ENCODE data around the gene SGMS1. TPM values are rescaled to one million over a fixed set of nuclear protein-coding genes. Genes with fewer than 3 reads are reported as not detected.

The SGMS1 gene
- total and polyA plus RNA-seq, 2 donors: 14.7 to 25.5 TPM

DNA sequence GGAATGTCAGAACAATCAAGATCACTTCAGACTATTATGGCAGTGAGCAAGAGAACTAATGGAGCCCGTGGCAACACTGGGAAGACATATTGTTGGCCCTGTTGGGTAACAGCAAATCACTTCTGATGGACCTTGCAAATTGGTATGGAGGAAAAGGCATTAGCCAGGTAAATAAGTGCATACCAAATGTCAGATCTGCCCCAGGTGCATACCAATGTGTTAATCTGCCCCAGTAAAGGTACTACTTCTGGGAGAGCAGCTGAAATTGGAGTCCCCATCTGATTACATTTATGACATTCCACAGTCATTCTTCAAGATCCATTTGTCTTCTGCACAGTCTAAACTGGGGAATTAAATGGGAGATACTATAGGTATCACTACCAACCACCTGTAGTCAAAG, 3.7 kb upstream of the SGMS1 start:
- Histone ChIP-seq H3K36me3 (ENCODE audit: control insufficient read depth in 2 of 2, insufficient read depth in 2 of 2, low read length in 1 of 2) (no peaks in the 10 kb centered on the region), H3K4me3 (ENCODE audit: low read length in 2 of 2) (no peak overlapping the region), H3K27ac (ENCODE audit: low read depth in 1 of 2, low read length in 1 of 2) (no peak overlapping the region), H3K4me1 (ENCODE audit: control insufficient read depth in 2 of 2, insufficient read depth in 2 of 2, low read length in 2 of 2) (peaks cover 0 to 11% of the 10 kb centered on the region in 2 donors), H3K27me3 (ENCODE audit: control insufficient read depth in 2 of 2, insufficient read depth in 1 of 2, low read length in 1 of 2) (no peaks in the 10 kb centered on the region), H3K9me3 (ENCODE audit: control insufficient read depth in 2 of 2, insufficient read depth in 1 of 2, low read length in 1 of 2) (no peaks in the 10 kb centered on the region)
- no peak for DNase-seq (ENCODE audit: low read depth in 6 of 9, low spot score in 9 of 9)
- WGBS: 100% methylated on average over 1 of the region's 1 CpG

- 6% methylated on average over 6 of the region's 6 CpGs for WGBS
- no peak for DNase-seq (ENCODE audit: low read depth in 6 of 9, low spot score in 9 of 9)
Measured at GRCh38 chr10:50625649-50626132, 1.9 kb upstream of the SGMS1 start.

DNA sequence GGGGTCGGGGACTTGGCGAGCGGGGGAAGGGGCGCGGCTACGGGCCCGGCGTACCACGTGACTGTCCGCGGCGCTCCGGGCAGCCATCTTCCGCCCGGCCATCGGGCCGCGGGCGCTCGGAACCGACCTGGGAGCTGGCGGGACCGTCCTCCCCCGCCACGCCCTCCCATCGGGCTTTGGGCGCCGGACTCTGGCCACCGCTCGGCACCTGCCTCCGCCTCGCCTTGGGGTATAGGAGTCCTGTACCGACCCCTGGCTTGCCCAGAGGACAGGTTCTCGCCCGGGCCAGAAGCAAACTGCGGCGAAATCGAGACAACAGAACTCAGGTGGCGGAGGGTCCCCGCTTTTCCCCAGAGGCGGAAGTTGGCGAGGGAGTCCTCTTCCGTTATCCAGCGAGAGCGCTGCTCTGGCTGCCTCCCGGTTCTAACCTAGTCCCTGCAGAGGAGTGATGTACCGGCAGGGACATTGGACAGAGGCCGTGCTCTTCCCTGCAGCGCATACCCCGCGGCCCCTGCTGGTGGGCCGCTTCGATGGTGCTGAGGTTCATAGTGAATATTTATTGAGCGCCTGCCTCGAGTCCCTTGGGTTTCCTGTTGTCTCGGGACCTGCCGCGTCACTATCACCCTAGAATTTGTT, 1.2 kb upstream of the SGMS1 start:
- no peaks in the 10 kb centered on the region for H3K36me3 ChIP-seq (ENCODE audit: control insufficient read depth in 2 of 2, insufficient read depth in 2 of 2, low read length in 1 of 2)
- H3K27ac ChIP-seq (ENCODE audit: low read depth in 1 of 2, low read length in 1 of 2): peak overlapping the region; percentile 98 to 99
- DNase-seq (ENCODE audit: low read depth in 6 of 9, low spot score in 9 of 9): peak in 6 of 9 donors; percentile 40 to 77 (median 54)
- WGBS: under 1% methylated on average over 58 of the region's 58 CpGs
- no peaks in the 10 kb centered on the region for H3K27me3 ChIP-seq (ENCODE audit: control insufficient read depth in 2 of 2, insufficient read depth in 1 of 2, low read length in 1 of 2)
- H3K4me3 ChIP-seq (ENCODE audit: low read length in 2 of 2): peak overlapping the region; percentile 86 to 90
- no peaks in the 10 kb centered on the region for H3K9me3 ChIP-seq (ENCODE audit: control insufficient read depth in 2 of 2, insufficient read depth in 1 of 2, low read length in 1 of 2)
- peaks cover 4 to 25% of the 10 kb centered on the region in 2 donors for H3K4me1 ChIP-seq (ENCODE audit: control insufficient read depth in 2 of 2, insufficient read depth in 2 of 2, low read length in 2 of 2)

More at GRCh38 chr10:50625649-50626132, 1.9 kb upstream of the SGMS1 start:
- H3K9me3 ChIP-seq (ENCODE audit: control insufficient read depth in 2 of 2, insufficient read depth in 1 of 2, low read length in 1 of 2): no peaks in the 10 kb centered on the region
- no peaks in the 10 kb centered on the region for H3K27me3 ChIP-seq (ENCODE audit: control insufficient read depth in 2 of 2, insufficient read depth in 1 of 2, low read length in 1 of 2)
- H3K4me1 ChIP-seq (ENCODE audit: control insufficient read depth in 2 of 2, insufficient read depth in 2 of 2, low read length in 2 of 2): peaks cover 4 to 18% of the 10 kb centered on the region in 2 donors
- peak overlapping the region; percentile 86 to 90 for H3K4me3 ChIP-seq (ENCODE audit: low read length in 2 of 2)
- peak overlapping the region in 1 of 2 donors; percentile 88 for H3K27ac ChIP-seq (ENCODE audit: low read depth in 1 of 2, low read length in 1 of 2)
- H3K36me3 ChIP-seq (ENCODE audit: control insufficient read depth in 2 of 2, insufficient read depth in 2 of 2, low read length in 1 of 2): no peaks in the 10 kb centered on the region

DNA sequence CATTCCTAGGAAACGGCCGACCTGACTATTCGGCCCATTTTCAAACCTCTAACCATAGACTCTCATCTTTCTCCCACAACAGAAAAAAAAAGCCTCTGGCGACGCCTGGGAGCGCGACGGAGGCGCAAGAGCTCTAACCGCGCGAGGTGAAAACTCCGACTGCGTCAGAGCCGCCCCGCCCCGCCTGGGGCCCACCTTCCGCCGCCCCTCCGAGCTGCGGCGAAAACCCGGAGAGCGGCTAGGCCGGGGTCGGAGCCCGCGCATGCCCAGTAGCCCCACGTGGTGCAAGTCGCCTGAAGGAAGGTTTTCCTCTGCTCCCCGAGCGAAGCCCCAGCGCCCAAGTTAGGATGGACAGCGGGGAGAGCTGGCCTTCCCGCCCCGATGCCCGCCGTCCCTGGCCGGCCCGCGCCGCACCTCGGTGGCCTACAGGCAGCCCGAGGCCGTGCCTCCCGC, 683 bp upstream of the SGMS1 start:
- peak overlapping the region; percentile 86 to 90 for H3K4me3 ChIP-seq (ENCODE audit: low read length in 2 of 2)
- H3K36me3 ChIP-seq (ENCODE audit: control insufficient read depth in 2 of 2, insufficient read depth in 2 of 2, low read length in 1 of 2): no peaks in the 10 kb centered on the region
- H3K27ac ChIP-seq (ENCODE audit: low read depth in 1 of 2, low read length in 1 of 2): peak overlapping the region; percentile 98 to 99
- H3K9me3 ChIP-seq (ENCODE audit: control insufficient read depth in 2 of 2, insufficient read depth in 1 of 2, low read length in 1 of 2): no peaks in the 10 kb centered on the region
- DNase-seq (ENCODE audit: low read depth in 6 of 9, low spot score in 9 of 9): peak in 8 of 9 donors; percentile 84 to 97 (median 91)
- H3K4me1 ChIP-seq (ENCODE audit: control insufficient read depth in 2 of 2, insufficient read depth in 2 of 2, low read length in 2 of 2): peaks cover 4 to 30% of the 10 kb centered on the region in 2 donors
- WGBS: under 1% methylated on average over 46 of the region's 46 CpGs
- no peaks in the 10 kb centered on the region for H3K27me3 ChIP-seq (ENCODE audit: control insufficient read depth in 2 of 2, insufficient read depth in 1 of 2, low read length in 1 of 2)

DNA sequence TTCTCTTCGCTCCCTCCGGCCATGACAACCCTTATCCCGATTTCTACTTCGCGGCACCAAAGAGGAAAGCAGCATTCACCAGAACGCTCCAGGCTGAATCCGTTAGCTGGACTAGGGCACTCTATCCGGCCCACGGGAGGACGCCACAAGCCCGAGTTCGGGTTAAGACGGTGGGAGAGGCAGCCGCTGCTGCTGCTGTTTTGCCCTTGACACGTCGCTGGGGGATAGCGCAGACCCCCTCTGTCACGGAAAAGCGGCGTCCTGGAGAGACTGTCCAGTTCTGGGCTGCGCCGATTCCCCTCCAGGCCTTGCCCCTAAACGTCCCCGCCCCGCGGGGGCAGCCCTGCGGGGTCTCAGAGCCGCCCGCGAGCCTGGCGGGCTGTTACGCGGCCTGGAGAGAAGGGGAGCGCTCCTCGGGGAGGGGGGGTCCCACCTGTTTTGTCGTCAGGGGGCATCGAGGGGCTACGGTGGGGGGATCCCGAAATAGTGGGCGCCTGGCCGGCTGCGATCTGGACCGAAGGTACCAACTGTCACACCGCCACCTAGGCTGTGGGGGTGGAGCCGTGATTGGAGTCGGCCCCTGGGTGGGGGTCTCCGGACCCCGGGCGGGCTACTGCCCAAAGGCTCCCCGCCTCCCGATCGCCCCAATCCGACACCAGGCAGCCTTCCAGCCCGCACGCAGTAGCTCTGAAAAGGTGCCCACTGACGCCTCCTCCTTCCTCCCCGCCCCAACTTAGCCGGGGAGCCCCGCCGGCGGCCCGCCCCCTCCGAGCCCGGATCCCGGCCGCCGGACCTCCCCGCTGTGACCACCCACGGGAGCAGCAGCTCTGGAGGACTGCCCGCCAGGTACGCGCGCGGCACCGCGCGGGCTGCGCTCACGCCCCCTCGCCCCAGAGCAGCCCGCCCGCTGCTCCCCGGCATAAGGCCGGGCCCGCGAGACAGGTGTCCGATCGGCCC, 772 bp downstream of the SGMS1 start:
- DNase-seq (ENCODE audit: low read depth in 6 of 9, low spot score in 9 of 9): peak in 4 of 9 donors; percentile 30 to 48 (median 42)
- Histone ChIP-seq H3K27me3 (ENCODE audit: control insufficient read depth in 2 of 2, insufficient read depth in 1 of 2, low read length in 1 of 2) (no peaks in the 10 kb centered on the region), H3K4me3 (ENCODE audit: low read length in 2 of 2) (peak overlapping the region; percentile 86 to 90), H3K36me3 (ENCODE audit: control insufficient read depth in 2 of 2, insufficient read depth in 2 of 2, low read length in 1 of 2) (no peaks in the 10 kb centered on the region), H3K4me1 (ENCODE audit: control insufficient read depth in 2 of 2, insufficient read depth in 2 of 2, low read length in 2 of 2) (peaks cover 10 to 39% of the 10 kb centered on the region in 2 donors), H3K9me3 (ENCODE audit: control insufficient read depth in 2 of 2, insufficient read depth in 1 of 2, low read length in 1 of 2) (no peaks in the 10 kb centered on the region), H3K27ac (ENCODE audit: low read depth in 1 of 2, low read length in 1 of 2) (peak overlapping the region; percentile 94 to 98)
- under 1% methylated on average over 88 of the region's 88 CpGs for WGBS

GRCh38 chr10:50621968-50622705, 1.6 kb downstream of the SGMS1 start:
- Histone ChIP-seq H3K4me1 (ENCODE audit: control insufficient read depth in 2 of 2, insufficient read depth in 2 of 2, low read length in 2 of 2) (peaks cover 10 to 39% of the 10 kb centered on the region in 2 donors), H3K27me3 (ENCODE audit: control insufficient read depth in 2 of 2, insufficient read depth in 1 of 2, low read length in 1 of 2) (no peaks in the 10 kb centered on the region), H3K36me3 (ENCODE audit: control insufficient read depth in 2 of 2, insufficient read depth in 2 of 2, low read length in 1 of 2) (no peaks in the 10 kb centered on the region), H3K27ac (ENCODE audit: low read depth in 1 of 2, low read length in 1 of 2) (peak overlapping the region; percentile 94 to 98), H3K4me3 (ENCODE audit: low read length in 2 of 2) (peak overlapping the region; percentile 86 to 90), H3K9me3 (ENCODE audit: control insufficient read depth in 2 of 2, insufficient read depth in 1 of 2, low read length in 1 of 2) (no peaks in the 10 kb centered on the region)
- DNase-seq (ENCODE audit: low read depth in 6 of 9, low spot score in 9 of 9): peak; percentile 55 to 92 (median 76)
- under 1% methylated on average over 21 of the region's 21 CpGs for WGBS

GRCh38 chr10:50620899-50621298, 2.9 kb downstream of the SGMS1 start:
- WGBS: 88% methylated on average over 7 of the region's 7 CpGs
- Histone ChIP-seq H3K9me3 (ENCODE audit: control insufficient read depth in 2 of 2, insufficient read depth in 1 of 2, low read length in 1 of 2) (no peaks in the 10 kb centered on the region), H3K4me1 (ENCODE audit: control insufficient read depth in 2 of 2, insufficient read depth in 2 of 2, low read length in 2 of 2) (peaks cover 10 to 38% of the 10 kb centered on the region in 2 donors), H3K27me3 (ENCODE audit: control insufficient read depth in 2 of 2, insufficient read depth in 1 of 2, low read length in 1 of 2) (no peaks in the 10 kb centered on the region), H3K36me3 (ENCODE audit: control insufficient read depth in 2 of 2, insufficient read depth in 2 of 2, low read length in 1 of 2) (no peaks in the 10 kb centered on the region), H3K4me3 (ENCODE audit: low read length in 2 of 2) (no peak overlapping the region), H3K27ac (ENCODE audit: low read depth in 1 of 2, low read length in 1 of 2) (peak overlapping the region; percentile 18 to 94)
- peak in 1 of 9 donors; percentile 12 for DNase-seq (ENCODE audit: low read depth in 6 of 9, low spot score in 9 of 9)

GRCh38 chr10:50619882-50620281, 3.9 kb downstream of the SGMS1 start:
- no peaks in the 10 kb centered on the region for H3K27me3 ChIP-seq (ENCODE audit: control insufficient read depth in 2 of 2, insufficient read depth in 1 of 2, low read length in 1 of 2)

More at GRCh38 chr10:50619882-50620281, 3.9 kb downstream of the SGMS1 start:
- H3K9me3 ChIP-seq (ENCODE audit: control insufficient read depth in 2 of 2, insufficient read depth in 1 of 2, low read length in 1 of 2): no peaks in the 10 kb centered on the region
- H3K4me3 ChIP-seq (ENCODE audit: low read length in 2 of 2): no peak overlapping the region
- DNase-seq (ENCODE audit: low read depth in 6 of 9, low spot score in 9 of 9): no peak
- peak overlapping the region in 1 of 2 donors; percentile 6 for H3K27ac ChIP-seq (ENCODE audit: low read depth in 1 of 2, low read length in 1 of 2)
- no peaks in the 10 kb centered on the region for H3K36me3 ChIP-seq (ENCODE audit: control insufficient read depth in 2 of 2, insufficient read depth in 2 of 2, low read length in 1 of 2)
- H3K4me1 ChIP-seq (ENCODE audit: control insufficient read depth in 2 of 2, insufficient read depth in 2 of 2, low read length in 2 of 2): peaks cover 10 to 31% of the 10 kb centered on the region in 2 donors
- WGBS: 94% methylated on average over 2 of the region's 2 CpGs
